GM12878 (cell line): Measurements from ENCODE around the gene ADCY1. TPM values are rescaled to one million over a fixed set of nuclear protein-coding genes. Genes with fewer than 3 reads are reported as not detected.

Source experiments
- ATAC-seq: fragments of 200-7000 bp; cut with Tn5 transposase; 3 replicates; pipeline ENCODE4 v1.9.1; 2020; ENCODE audit warnings: mild to moderate bottlenecking, moderate library complexity
- BruUV-seq: library from RNA; stranded (reverse); fragments of 400-500 nt; replicated peaks from 2 replicates; lab custom pipeline; 2021; lab: Mats Ljungman, UMichigan
- CTCF ChIA-PET: fragments of 300-600 bp; sonication (Branson Sonifier 250); formaldehyde crosslinking; extraction: SDS; loops from one replicate; lab custom pipeline; 2021; ENCODE audit warnings: inconsistent platforms; lab: Yijun Ruan, JAX
- POLR2A ChIA-PET: fragments of 350-600 bp; formaldehyde crosslinking; extraction: SDS; loops from one replicate; lab custom pipeline; 2021; ENCODE audit warnings: inconsistent platforms; lab: Charles Lee
- RAD21 ChIA-PET: fragments of 300-600 bp; sonication (Branson Sonifier 250); formaldehyde crosslinking; loops from one replicate; lab custom pipeline; 2023; ENCODE audit warnings: antibody characterized with exemption; ENCODE audit not compliant: unreplicated experiment; lab: Charles Lee
- SMC1A ChIA-PET: fragments of 300-600 bp; sonication (Branson Sonifier 250); formaldehyde crosslinking; loops from one replicate; lab custom pipeline; 2023; ENCODE audit not compliant: unreplicated experiment, uncharacterized antibody; lab: Charles Lee
- DNase-seq: peaks from one replicate; pipeline ENCODE4 v3.0.0-alpha.2; 2011; ENCODE audit warnings: low read depth, low spot score
- FAIRE-seq: peaks from 3 replicates; lab custom pipeline; 2011; peaks lifted over from hg19 to GRCh38; lab: Jason Lieb, UNC
- H2AFZ ChIP-seq: 2 replicates; pipeline ENCODE4 v1.6.0; 2011; ENCODE audit warnings: low read depth, low read length, control low read depth; ENCODE audit not compliant: control insufficient read depth
- H3K27ac ChIP-seq: 2 replicates; pipeline ENCODE4 v1.5.1; 2011; ENCODE audit warnings: control low read depth; ENCODE audit not compliant: control insufficient read depth, insufficient read depth
- H3K27me3 ChIP-seq, 2 experiments: replicated peaks in 1 of 2; 2 replicates each; pipeline versions ENCODE4 v1.6.0 to v1.6.1; 2011; ENCODE audit warnings: low read length in 1 of 2; ENCODE audit not compliant: control insufficient read depth in 2 of 2, insufficient read depth in 2 of 2
- H3K36me3 ChIP-seq, 2 experiments: 2 replicates each; pipeline ENCODE4 v1.5.1; 2011; ENCODE audit warnings: low read length in 1 of 2; ENCODE audit not compliant: control insufficient read depth in 2 of 2, insufficient read depth in 2 of 2
- H3K4me1 ChIP-seq: 2 replicates; pipeline ENCODE4 v1.6.1; 2011; ENCODE audit warnings: mild to moderate bottlenecking, low read length, moderate library complexity, mixed read lengths; ENCODE audit not compliant: control insufficient read depth, insufficient read depth
- H3K4me2 ChIP-seq: 2 replicates; pipeline ENCODE4 v1.6.0; 2011; ENCODE audit warnings: control low read depth; ENCODE audit not compliant: control insufficient read depth, insufficient read depth
- H3K4me3 ChIP-seq: fragments of 200-600 bp; sonication (generic); 2 replicates; pipeline ENCODE4 v1.5.1; 2016
- H3K79me2 ChIP-seq: 2 replicates; pipeline ENCODE4 v1.6.0; 2011; ENCODE audit warnings: low read length; ENCODE audit not compliant: control insufficient read depth, insufficient read depth
- H3K9ac ChIP-seq: 2 replicates; pipeline ENCODE4 v1.8.0; 2011; ENCODE audit warnings: low read length, control low read depth, mixed read lengths; ENCODE audit not compliant: control insufficient read depth, insufficient read depth
- H3K9me3 ChIP-seq: replicated peaks from 3 replicates; pipeline ENCODE4 v1.5.1; 2011; ENCODE audit warnings: mild to moderate bottlenecking, low read length; ENCODE audit not compliant: control insufficient read depth, insufficient read depth
- H4K20me1 ChIP-seq: 2 replicates; pipeline ENCODE4 v1.6.0; 2011; ENCODE audit not compliant: control insufficient read depth, insufficient read depth
- FOXK2 ChIP-seq: fragments of 450-650 bp; IDR thresholded peaks from 2 replicates; pipeline ENCODE4 v1.6.1; 2017; ENCODE audit warnings: mild to moderate bottlenecking, moderate library complexity
- GABPA ChIP-seq: IDR thresholded peaks from 2 replicates; pipeline ENCODE4 v1.6.1; 2014; ENCODE audit warnings: antibody characterized with exemption, low read depth, mild to moderate bottlenecking, inconsistent platforms
- HCFC1 ChIP-seq: fragments of 150-350 bp; IDR thresholded peaks from 2 replicates; pipeline ENCODE4 v1.6.1; 2014; ENCODE audit warnings: low read length
- HDAC2 ChIP-seq: fragments of 200-600 bp; sonication (generic); IDR thresholded peaks from 2 replicates; pipeline ENCODE4 v1.6.1; 2017
- IKZF2 ChIP-seq, 2 experiments: fragments of 450-650 bp; IDR thresholded peaks; 2 replicates each; pipeline ENCODE4 v1.6.1; 2017; ENCODE audit warnings: mild to moderate bottlenecking in 2 of 2, moderate library complexity in 2 of 2
- MYB ChIP-seq: fragments of 150-350 bp; IDR thresholded peaks from 2 replicates; pipeline ENCODE4 v1.6.1; 2014; ENCODE audit warnings: mild to moderate bottlenecking, low read depth, low read length, borderline replicate concordance
- NRF1 ChIP-seq: conservative IDR thresholded peaks from 2 replicates; pipeline ENCODE4 v1.6.1; 2011; ENCODE audit warnings: mild to moderate bottlenecking, low read depth, low read length, improper control_type of control experiment
- TAF1 ChIP-seq: IDR thresholded peaks from 2 replicates; pipeline ENCODE4 v1.6.1; 2011; ENCODE audit warnings: mild to moderate bottlenecking, low read depth, low read length, borderline replicate concordance
- TARDBP ChIP-seq: IDR thresholded peaks from 2 replicates; pipeline ENCODE4 v1.6.1; 2016; ENCODE audit warnings: borderline replicate concordance
- ZSCAN29 ChIP-seq: fragments of 450-650 bp; IDR thresholded peaks from 2 replicates; pipeline ENCODE4 v1.6.1; 2017; ENCODE audit warnings: mild to moderate bottlenecking, moderate library complexity
- WGBS: methylation state at CpG from one replicate; pipeline ENCODE4 v1.1.6; 2016; ENCODE audit warnings: low lambda C conversion rate; ENCODE audit not compliant: insufficient replicate concordance, insufficient coverage; ENCODE audit errors: missing lambda C conversion rate; 5-methylcytosine and 5-hydroxymethylcytosine counted together
- in situ Hi-C: fragments of 300-500 bp; cut with MboI; formaldehyde crosslinking; loops from 9 replicates; pipeline ENCODE4 v1.14.3; 2018; ENCODE audit warnings: mixed read lengths
- intact Hi-C: fragments of 100-400 bp; cut with micrococcal nuclease; formaldehyde crosslinking; loops from one replicate; pipeline ENCODE4 v1.14.2; 2022; ENCODE audit not compliant: unreplicated experiment
- polyA plus RNA-seq, 11 experiments: library from polyadenylated mRNA; depleted of rRNA in 4 of 11; unstranded in 6 of 11; stranded (reverse) in 5 of 11; fragments of >200 nt; fragmentation: Nextera tagmentation in 4 of 11; fragmentation: Illumina TruSeq in 1 of 11; extraction: Ambion mirVana in 4 of 11; extraction: Trizol in 1 of 11; gene quantifications; 1 replicate in 1 of 11; 2 replicates in 10 of 11; pipeline versions ENCODE4 v1.2.1 to v1.2.3, GENCODE V29; 2011 to 2016; ENCODE audit warnings: inconsistent platforms in 2 of 11, missing spikeins in 2 of 11, low read depth in 1 of 11
- total RNA-seq, 4 experiments: library from RNA; depleted of rRNA in 3 of 4; stranded (reverse); fragments of >200 nt in 3 of 4; fragmentation: Illumina TruSeq in 1 of 4; extraction: Trizol in 1 of 4; gene quantifications; 2 replicates each; pipeline versions ENCODE4 v1.2.1 to v1.2.3, GENCODE V29; 2013 to 2021
- TF ChIP-seq, protein P1 (sequence below): fragments of 450-650 bp; IDR thresholded peaks from 2 replicates; pipeline ENCODE4 v1.6.1; 2018; ENCODE audit warnings: borderline replicate concordance, mild to moderate bottlenecking; ENCODE audit not compliant: partially characterized antibody

The ADCY1 gene
- total and polyA plus RNA-seq, 10 of the 15 experiments (the other 5 are each of a cell fraction or from before 2014, with no cell fraction given) = 0.13 to 1.4 (median 0.45) TPM; not detected in 1

GRCh38 chr7:45617166-45617565 is 43.0 kb downstream of the ADCY1 start:
- ChIA-PET RAD21 (no interaction called here), CTCF (no interaction called here), POLR2A (no interaction called here), SMC1A (no interaction called here)
- Histone ChIP-seq H4K20me1 (no peaks in the 10 kb centered on the region), H3K4me1 (no peaks in the 10 kb centered on the region), H3K9me3 (no peaks in the 10 kb centered on the region; the same call in 2 of the 3 replicates), H2AFZ (no peak overlapping the region), H3K79me2 (no peaks in the 10 kb centered on the region), H3K27me3 (no peaks in the 10 kb centered on the region), H3K4me3 (no peak overlapping the region), H3K27ac (no peak overlapping the region), H3K36me3 (no peaks in the 10 kb centered on the region), H3K4me2 (no peak overlapping the region), H3K9ac (no peak overlapping the region)
- WGBS = 23% methylated on average over 2 of the region's 3 CpGs
- in situ Hi-C loops (no loop called here), intact Hi-C loops (no loop called here)
- no peak for TF ChIP-seq HCFC1
- TF ChIP-seq ZSCAN29 = no peak
- no peak for TF ChIP-seq FOXK2
- TF ChIP-seq NRF1 = no peak
- TF ChIP-seq TAF1 = no peak
- no peak for TF ChIP-seq IKZF2 (IDR thresholded peaks at IDR 0.05)
- TF ChIP-seq GABPA = no peak
- no peak for TF ChIP-seq TARDBP
- TF ChIP-seq HDAC2 = no peak
- TF ChIP-seq, protein P1, sequence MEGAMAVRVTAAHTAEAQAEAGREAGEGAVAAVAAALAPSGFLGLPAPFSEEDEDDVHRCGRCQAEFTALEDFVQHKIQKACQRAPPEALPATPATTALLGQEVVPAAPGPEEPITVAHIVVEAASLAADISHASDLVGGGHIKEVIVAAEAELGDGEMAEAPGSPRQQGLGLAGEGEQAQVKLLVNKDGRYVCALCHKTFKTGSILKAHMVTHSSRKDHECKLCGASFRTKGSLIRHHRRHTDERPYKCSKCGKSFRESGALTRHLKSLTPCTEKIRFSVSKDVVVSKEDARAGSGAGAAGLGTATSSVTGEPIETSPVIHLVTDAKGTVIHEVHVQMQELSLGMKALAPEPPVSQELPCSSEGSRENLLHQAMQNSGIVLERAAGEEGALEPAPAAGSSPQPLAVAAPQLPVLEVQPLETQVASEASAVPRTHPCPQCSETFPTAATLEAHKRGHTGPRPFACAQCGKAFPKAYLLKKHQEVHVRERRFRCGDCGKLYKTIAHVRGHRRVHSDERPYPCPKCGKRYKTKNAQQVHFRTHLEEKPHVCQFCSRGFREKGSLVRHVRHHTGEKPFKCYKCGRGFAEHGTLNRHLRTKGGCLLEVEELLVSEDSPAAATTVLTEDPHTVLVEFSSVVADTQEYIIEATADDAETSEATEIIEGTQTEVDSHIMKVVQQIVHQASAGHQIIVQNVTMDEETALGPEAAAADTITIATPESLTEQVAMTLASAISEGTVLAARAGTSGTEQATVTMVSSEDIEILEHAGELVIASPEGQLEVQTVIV = no peak
- TF ChIP-seq MYB = no peak
- FAIRE-seq (no peak), DNase-seq (no peak), ATAC-seq (no peak)
- no TSS peak for BruUV-seq
